GM13976 (cell line): ENCODE data around the gene GNG7.

Experiments
- DNase-seq: peaks from one replicate; pipeline ENCODE4 v3.0.0; 2012; ENCODE audit warnings: low spot score
- in situ Hi-C: fragments of 300-500 bp; cut with MboI; formaldehyde crosslinking; loops from one replicate; pipeline ENCODE4 v1.12.0; 2022; ENCODE audit warnings: low sequenced_read_pairs, mixed read lengths, inconsistent platforms; ENCODE audit not compliant: unreplicated experiment
- TF ChIP-seq, protein P1 (sequence below): IDR thresholded peaks from 2 replicates; pipeline ENCODE4 v1.5.1; 2012; ENCODE audit warnings: borderline replicate concordance, mild to moderate bottlenecking; ENCODE audit not compliant: insufficient read depth; ENCODE audit errors: extremely low read depth, missing control alignments, control extremely low read depth

GNG7 gene

DNA sequence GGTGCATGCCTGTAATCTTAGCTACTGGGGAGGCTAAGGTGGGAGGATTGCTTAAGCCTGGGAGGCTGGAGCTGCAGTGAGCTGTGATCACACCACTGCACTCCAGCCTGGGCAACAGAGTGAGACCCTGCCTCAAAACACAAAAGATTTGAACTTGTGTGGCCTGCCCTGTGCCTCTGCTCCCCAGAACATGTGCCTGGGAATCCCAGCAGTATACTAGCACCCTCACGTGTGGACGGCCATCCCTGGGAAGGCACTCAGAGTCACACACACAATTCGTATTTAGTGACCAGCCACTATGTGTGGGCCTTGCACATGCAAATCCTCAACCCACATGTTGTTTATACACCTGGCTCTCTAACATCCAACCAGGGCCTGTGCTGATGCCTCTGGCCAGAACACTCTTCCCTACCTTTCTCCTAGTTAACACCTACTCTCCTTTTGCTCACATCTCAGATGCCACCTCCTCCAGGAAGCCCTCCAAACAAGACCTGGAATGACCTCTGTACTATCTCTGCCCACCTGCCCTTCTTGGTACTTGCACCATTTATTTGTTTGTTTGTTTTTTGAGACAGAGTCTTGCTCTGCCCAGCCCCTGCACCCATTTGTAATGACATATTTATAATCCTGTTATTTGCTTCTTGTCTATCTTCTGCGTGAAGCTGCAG, 218.9 kb downstream of the GNG7 start:
- TF ChIP-seq, protein P1, sequence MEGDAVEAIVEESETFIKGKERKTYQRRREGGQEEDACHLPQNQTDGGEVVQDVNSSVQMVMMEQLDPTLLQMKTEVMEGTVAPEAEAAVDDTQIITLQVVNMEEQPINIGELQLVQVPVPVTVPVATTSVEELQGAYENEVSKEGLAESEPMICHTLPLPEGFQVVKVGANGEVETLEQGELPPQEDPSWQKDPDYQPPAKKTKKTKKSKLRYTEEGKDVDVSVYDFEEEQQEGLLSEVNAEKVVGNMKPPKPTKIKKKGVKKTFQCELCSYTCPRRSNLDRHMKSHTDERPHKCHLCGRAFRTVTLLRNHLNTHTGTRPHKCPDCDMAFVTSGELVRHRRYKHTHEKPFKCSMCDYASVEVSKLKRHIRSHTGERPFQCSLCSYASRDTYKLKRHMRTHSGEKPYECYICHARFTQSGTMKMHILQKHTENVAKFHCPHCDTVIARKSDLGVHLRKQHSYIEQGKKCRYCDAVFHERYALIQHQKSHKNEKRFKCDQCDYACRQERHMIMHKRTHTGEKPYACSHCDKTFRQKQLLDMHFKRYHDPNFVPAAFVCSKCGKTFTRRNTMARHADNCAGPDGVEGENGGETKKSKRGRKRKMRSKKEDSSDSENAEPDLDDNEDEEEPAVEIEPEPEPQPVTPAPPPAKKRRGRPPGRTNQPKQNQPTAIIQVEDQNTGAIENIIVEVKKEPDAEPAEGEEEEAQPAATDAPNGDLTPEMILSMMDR: no peak
- no peak for DNase-seq
- in situ Hi-C loops: no loop called here

DNA sequence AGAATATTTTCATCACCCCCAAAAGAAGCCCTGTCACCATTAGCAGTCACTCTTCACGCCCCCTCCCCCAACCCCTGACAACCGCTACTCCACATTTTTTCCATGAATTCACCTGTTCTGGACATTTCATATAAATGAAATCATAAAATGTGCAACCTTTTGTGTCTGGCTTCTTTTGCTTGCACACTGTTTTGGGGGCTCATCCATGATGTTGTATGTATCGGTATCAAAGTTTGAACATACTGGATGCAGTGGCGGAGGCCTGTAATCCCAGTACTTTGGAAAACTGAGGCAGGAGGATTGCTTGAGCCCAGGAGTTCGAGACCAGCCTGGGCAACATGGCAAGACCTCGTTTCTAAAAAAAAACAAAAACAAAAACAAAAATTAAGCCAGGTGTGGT, 219.4 kb downstream of the GNG7 start:
- in situ Hi-C loops: no loop called here
- TF ChIP-seq, protein P1: no peak
- no peak for DNase-seq

DNA sequence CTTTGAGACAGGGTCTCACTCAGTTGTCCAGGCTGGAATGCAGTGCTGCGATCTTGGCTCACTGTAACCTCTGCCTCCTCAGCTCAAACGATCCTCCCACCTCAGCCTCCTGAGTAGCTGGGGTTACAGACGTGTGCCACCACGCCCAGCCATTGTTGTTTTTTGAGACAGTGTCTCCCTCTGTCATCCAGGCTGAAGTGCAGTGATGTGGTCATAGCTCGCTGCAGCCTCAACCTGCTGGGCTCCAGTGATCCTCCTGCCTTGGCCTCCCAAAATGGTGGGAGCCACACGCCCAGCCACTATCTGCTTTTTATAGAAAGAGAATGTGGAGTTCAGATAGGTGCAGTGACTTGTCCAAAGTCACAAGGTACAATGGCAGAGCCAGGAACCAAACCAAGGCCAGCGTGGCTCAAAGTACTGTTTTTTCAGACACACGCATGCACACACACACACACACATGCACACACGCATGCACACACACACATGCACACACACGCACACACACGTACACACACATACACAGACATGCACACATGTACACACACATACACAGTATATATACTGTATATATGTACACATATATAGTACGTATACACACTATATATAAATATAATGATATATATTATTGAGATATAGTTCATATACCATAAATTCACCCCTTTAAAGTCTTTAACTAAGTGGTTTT, 220.0 kb downstream of the GNG7 start:
- in situ Hi-C loops: no loop called here
- no peak for DNase-seq
- TF ChIP-seq, protein P1: no peak

DNA sequence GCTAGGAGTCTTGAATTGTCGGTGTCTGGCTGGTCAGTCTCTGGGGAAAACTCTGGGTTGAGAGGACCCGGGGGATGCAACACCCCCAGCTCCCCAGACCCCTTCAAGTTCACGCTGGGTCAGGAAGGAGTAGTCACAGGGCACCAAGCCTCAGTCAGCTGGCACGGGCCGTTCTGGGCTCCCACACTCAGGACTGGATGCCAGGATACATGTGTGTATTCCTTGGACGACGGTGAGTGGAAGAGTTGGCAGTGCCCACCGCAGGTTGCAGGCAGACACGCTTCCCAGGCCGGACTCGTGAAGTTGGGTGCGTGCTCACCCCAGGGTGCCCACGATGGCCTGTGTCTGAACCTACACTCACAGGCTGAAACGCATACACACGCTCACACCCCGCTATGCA, 221.0 kb downstream of the GNG7 start:
- TF ChIP-seq, protein P1: no peak

DNA sequence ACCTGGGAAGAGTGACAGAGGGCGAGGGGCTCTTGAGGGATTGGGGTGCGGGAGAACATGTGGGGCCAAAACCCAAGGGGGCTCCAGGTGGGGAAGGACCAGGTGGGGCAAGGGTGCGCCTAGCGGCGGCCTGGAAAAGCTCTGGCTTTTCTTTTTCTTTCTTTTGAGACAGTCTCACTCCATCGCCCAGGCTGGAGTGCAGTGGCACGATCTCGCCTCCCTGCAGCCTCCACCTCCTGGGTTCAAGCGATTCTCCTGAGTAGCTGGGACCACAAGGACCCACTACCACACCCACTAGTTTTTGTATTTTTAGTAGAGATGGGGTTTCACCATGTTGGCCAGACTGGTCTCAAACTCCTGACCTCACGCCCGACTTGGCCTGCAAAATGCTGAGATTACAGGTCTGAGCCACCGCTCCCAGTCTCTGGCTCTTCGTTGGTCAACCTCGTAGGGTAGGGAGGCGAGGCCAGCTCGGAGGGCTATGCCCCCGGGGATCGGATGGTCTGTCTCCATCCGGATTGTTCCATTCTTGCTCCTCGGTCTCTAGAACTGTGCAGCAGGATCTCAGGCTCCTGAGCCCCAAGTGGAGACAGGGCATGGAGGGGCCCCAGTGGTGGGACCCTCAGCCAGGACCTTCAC, 222.8 kb downstream of the GNG7 start:
- in situ Hi-C loops: no loop called here
- no peak for DNase-seq
- TF ChIP-seq, protein P1: peak; percentile 24

More for the DNA sequence above, 221.0 kb downstream of the GNG7 start:
- DNase-seq: no peak
- in situ Hi-C loops: no loop called here

DNA sequence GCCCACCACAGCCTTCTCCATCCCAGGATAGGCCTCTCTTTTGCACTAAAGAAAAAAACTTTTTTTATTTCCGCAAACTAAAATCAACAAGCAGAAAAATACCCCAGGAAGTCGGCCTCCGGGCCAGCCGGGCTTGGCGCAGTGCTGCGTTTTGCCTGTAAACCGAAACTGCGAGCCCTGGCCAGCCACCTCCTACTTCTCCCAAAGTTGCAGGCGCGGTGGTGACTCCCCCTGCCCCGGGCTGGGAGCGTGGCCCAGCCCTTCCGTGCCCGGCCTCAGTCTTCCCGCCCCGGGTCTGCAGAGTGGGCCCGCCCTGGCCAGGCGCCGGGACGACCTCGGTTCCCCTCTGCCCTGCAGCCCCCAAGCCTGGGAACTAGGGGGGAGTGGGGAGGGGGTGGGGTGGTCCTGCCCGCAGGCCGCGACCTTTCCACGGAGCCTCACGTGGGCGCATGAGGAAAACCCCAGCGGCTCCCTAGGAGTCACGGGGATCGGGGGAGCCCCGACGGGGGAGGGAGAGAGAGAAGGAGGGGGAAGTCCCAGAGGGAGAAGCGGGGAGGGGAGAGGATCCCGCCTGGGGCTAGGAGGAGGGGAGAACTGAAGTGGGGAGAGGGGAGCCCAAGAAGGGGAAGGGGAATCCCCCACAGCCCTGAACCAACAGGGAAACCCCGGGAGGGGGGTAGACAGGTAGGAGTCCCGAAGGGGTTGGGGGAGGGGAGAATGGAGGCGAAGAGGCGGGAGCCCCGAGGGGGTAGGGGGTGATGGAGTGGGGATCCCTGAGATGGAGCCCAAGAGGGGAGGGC, 223.5 kb downstream of the GNG7 start:
- peak; percentile 71 for DNase-seq
- in situ Hi-C loops: no loop called here
- TF ChIP-seq, protein P1: no peak
